Measurements from ENCODE around the gene GUCA1A.

- TF ChIP-seq RARB (CRISPR knock-in tag; IDR thresholded peaks at IDR 0.05), result no peak
- TF ChIP-seq TCF4 (CRISPR knock-in tag; IDR thresholded peaks at IDR 0.05; ENCODE audit: borderline replicate concordance), result no peak
- TF ChIP-seq GLIS3 (CRISPR knock-in tag; IDR thresholded peaks at IDR 0.05), result no peak
- no peak for TF ChIP-seq PATZ1 (CRISPR knock-in tag; IDR thresholded peaks at IDR 0.05; ENCODE audit: borderline replicate concordance)
- TF ChIP-seq ZNF70 (CRISPR knock-in tag; IDR thresholded peaks at IDR 0.05), result no peak
These were observed 47.6 kb downstream of the GUCA1A start for GRCh38 chr6:42220807-42221206.

Measured in SK-N-SH treated with all-trans-retinoic acid at 6 μM for 48 hours (cell line).